Smooth muscle cell (in vitro differentiated cells): ENCODE measurements around the gene HUNK. TPM values are rescaled to one million over a fixed set of nuclear protein-coding genes. Genes with fewer than 3 reads are reported as not detected.

Source experiments
- DNase-seq: peaks from one replicate; lab custom pipeline; 2025; ENCODE audit not compliant: unreplicated experiment; lab: John Stamatoyannopoulos, UW
- H2AFZ ChIP-seq: fragments of 200-600 bp; sonication (generic); 2 replicates; pipeline ENCODE4 v1.6.0; 2016; ENCODE audit warnings: antibody characterized with exemption, low read depth, mild to moderate bottlenecking
- H3F3A ChIP-seq: fragments of 200-600 bp; sonication (generic); 2 replicates; pipeline ENCODE4 v1.6.0; 2017; ENCODE audit warnings: antibody characterized with exemption, low read depth
- H3K27ac ChIP-seq: fragments of 200-600 bp; sonication (generic); 2 replicates; pipeline ENCODE4 v1.5.1; 2016; ENCODE audit warnings: low read depth, mild to moderate bottlenecking
- H3K27me3 ChIP-seq: fragments of 200-600 bp; sonication (generic); 2 replicates; pipeline ENCODE4 v1.6.1; 2016; ENCODE audit warnings: low read depth, mild to moderate bottlenecking
- H3K36me3 ChIP-seq: fragments of 200-600 bp; sonication (generic); 2 replicates; pipeline ENCODE4 v1.5.1; 2016; ENCODE audit warnings: low read depth
- H3K4me1 ChIP-seq: fragments of 200-600 bp; sonication (generic); 2 replicates; pipeline ENCODE4 v1.5.1; 2016; ENCODE audit warnings: low read depth
- H3K4me2 ChIP-seq: fragments of 200-600 bp; sonication (generic); 2 replicates; pipeline ENCODE4 v1.6.0; 2016; ENCODE audit warnings: mild to moderate bottlenecking
- H3K4me3 ChIP-seq: fragments of 200-600 bp; sonication (generic); 2 replicates; pipeline ENCODE4 v1.5.1; 2016; ENCODE audit warnings: mild to moderate bottlenecking
- H3K79me2 ChIP-seq: fragments of 200-600 bp; sonication (generic); 2 replicates; pipeline ENCODE4 v1.6.0; 2016; ENCODE audit warnings: low read depth, mild to moderate bottlenecking
- H3K9ac ChIP-seq: fragments of 200-600 bp; sonication (generic); 2 replicates; pipeline ENCODE4 v1.6.0; 2016; ENCODE audit warnings: low read depth
- H3K9me3 ChIP-seq: fragments of 200-600 bp; sonication (generic); replicated peaks from 2 replicates; pipeline ENCODE4 v1.5.1; 2016; ENCODE audit warnings: low read depth
- H4K20me1 ChIP-seq: fragments of 200-600 bp; sonication (generic); 2 replicates; pipeline ENCODE4 v1.6.0; 2016; ENCODE audit warnings: low read depth
- WGBS: methylation state at CpG from one replicate; pipeline ENCODE4 v1.1.7; 2016; ENCODE audit warnings: low lambda C conversion rate; 5-methylcytosine and 5-hydroxymethylcytosine counted together
- polyA plus RNA-seq: library from polyadenylated mRNA; unstranded; fragments of >200 nt; fragmentation: Nextera tagmentation; extraction: Ambion mirVana; gene quantifications from 2 replicates; pipeline ENCODE4 v1.2.1, GENCODE V29; 2016
- total RNA-seq: library from RNA; depleted of rRNA; stranded (reverse); fragments of >200 nt; gene quantifications from 2 replicates; pipeline ENCODE4 v1.2.3, GENCODE V29; 2014
- TF ChIP-seq, protein P1 (sequence below): fragments of 200-600 bp; sonication (generic); IDR thresholded peaks from 2 replicates; pipeline ENCODE4 v1.5.1; 2017; ENCODE audit warnings: borderline replicate concordance, mild to moderate bottlenecking, antibody characterized with exemption; ENCODE audit not compliant: insufficient read depth, poor library complexity, severe bottlenecking

The HUNK gene
- total and polyA plus RNA-seq, 2 experiments from 2014 or later, result 5.5 to 11.6 TPM

GRCh38 chr21:31898933-31899630 is 26.3 kb downstream of the HUNK start:
- Histone ChIP-seq H3K36me3 (no peaks in the 10 kb centered on the region), H3K4me1 (no peaks in the 10 kb centered on the region), H2AFZ (no peak overlapping the region), H4K20me1 (peaks cover 10% of the 10 kb centered on the region), H3F3A (peaks cover 9% of the 10 kb centered on the region), H3K27me3 (no peaks in the 10 kb centered on the region), H3K4me2 (peak overlapping the region; percentile 29), H3K9ac (no peak overlapping the region), H3K9me3 (no peaks in the 10 kb centered on the region), H3K79me2 (peaks cover 74% of the 10 kb centered on the region), H3K4me3 (no peak overlapping the region), H3K27ac (peak overlapping the region; percentile 9)
- TF ChIP-seq, protein P1, sequence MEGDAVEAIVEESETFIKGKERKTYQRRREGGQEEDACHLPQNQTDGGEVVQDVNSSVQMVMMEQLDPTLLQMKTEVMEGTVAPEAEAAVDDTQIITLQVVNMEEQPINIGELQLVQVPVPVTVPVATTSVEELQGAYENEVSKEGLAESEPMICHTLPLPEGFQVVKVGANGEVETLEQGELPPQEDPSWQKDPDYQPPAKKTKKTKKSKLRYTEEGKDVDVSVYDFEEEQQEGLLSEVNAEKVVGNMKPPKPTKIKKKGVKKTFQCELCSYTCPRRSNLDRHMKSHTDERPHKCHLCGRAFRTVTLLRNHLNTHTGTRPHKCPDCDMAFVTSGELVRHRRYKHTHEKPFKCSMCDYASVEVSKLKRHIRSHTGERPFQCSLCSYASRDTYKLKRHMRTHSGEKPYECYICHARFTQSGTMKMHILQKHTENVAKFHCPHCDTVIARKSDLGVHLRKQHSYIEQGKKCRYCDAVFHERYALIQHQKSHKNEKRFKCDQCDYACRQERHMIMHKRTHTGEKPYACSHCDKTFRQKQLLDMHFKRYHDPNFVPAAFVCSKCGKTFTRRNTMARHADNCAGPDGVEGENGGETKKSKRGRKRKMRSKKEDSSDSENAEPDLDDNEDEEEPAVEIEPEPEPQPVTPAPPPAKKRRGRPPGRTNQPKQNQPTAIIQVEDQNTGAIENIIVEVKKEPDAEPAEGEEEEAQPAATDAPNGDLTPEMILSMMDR, result no peak
- 32% methylated on average over 9 of the region's 9 CpGs for WGBS
- no peak for DNase-seq

DNA sequence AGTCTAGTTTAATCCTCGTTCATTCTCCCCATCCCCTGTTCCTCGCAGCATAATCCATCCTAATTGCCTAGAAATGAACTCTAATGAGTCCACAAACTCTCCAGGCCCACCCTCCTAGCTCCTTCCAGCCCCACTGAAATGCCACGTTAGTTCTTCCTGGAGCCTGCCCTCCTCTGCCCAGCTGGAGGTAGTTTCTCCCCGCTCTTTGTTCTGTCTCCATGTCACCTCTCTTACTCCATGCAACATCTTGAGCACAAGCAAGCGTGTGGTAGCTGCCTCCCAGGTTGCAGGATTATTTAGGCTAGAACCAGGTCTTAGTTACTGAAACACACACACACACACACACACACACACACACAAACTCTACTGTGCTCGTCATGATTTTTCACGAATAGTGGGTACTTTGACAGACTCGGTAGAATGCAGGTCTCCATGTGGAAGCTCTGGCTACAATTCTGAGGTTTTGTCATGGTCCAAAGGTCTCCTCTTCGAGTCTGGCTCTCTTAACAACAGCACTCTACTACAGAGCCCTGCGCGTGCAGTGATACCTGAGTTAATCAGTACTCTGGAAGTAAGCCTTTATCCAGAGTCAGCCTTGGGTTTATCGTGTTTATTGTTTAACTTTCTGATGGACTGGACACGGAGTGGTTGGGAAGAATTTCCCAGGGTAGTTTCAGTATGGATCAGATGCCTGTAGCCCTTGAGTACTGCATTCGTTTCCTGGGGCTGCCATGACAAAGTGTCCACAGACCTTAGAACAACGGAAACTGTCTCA is 27.5 kb downstream of the HUNK start:
- no peak for DNase-seq
- no peaks in the 10 kb centered on the region for H3K4me1 ChIP-seq
- H3F3A ChIP-seq, result no peaks in the 10 kb centered on the region
- 92% methylated on average over 15 of the region's 15 CpGs for WGBS
- no peak overlapping the region for H2AFZ ChIP-seq
- H3K36me3 ChIP-seq, result no peaks in the 10 kb centered on the region
- H3K27me3 ChIP-seq, result no peaks in the 10 kb centered on the region
- no peak overlapping the region for H3K27ac ChIP-seq
- H3K79me2 ChIP-seq, result peaks cover 66% of the 10 kb centered on the region
- H3K9me3 ChIP-seq, result no peaks in the 10 kb centered on the region
- TF ChIP-seq, protein P1, result no peak
- H3K4me3 ChIP-seq, result no peak overlapping the region
- H3K4me2 ChIP-seq, result no peak overlapping the region
- no peak overlapping the region for H3K9ac ChIP-seq
- H4K20me1 ChIP-seq, result peaks cover 6% of the 10 kb centered on the region

GRCh38 chr21:31901315-31901714 is 28.5 kb downstream of the HUNK start:
- H3K9ac ChIP-seq, result no peak overlapping the region
- no peaks in the 10 kb centered on the region for H3K9me3 ChIP-seq
- H3K79me2 ChIP-seq, result peaks cover 68% of the 10 kb centered on the region
- no peaks in the 10 kb centered on the region for H3K27me3 ChIP-seq
- no peak for DNase-seq
- peaks cover 4% of the 10 kb centered on the region for H3K4me1 ChIP-seq
- 100% methylated on average over 2 of the region's 2 CpGs for WGBS
- H2AFZ ChIP-seq, result no peak overlapping the region
- no peaks in the 10 kb centered on the region for H3F3A ChIP-seq
- TF ChIP-seq, protein P1, result no peak
- no peak overlapping the region for H3K27ac ChIP-seq
- no peak overlapping the region for H3K4me2 ChIP-seq
- no peaks in the 10 kb centered on the region for H3K36me3 ChIP-seq
- H4K20me1 ChIP-seq, result peaks cover 12% of the 10 kb centered on the region
- H3K4me3 ChIP-seq, result no peak overlapping the region
